Stimulated activated naive CD8-positive, alpha-beta T cell treated with anti-CD3 and anti-CD28 coated beads, Interleukin-15, Interleukin-2, amounts not matched to agents 100 ng/mL and 50 ng/mL, for 24 hours (primary cell): ENCODE measurements around the gene CEP85.

Experiments used
- H3K27ac Mint-ChIP-seq: one replicate; pipeline ENCODE4 v1.8.0; 2021; ENCODE audit warnings: mild to moderate bottlenecking, mixed read lengths
- H3K27me3 Mint-ChIP-seq: one replicate; pipeline ENCODE4 v1.8.0; 2021; ENCODE audit warnings: mixed read lengths
- H3K36me3 Mint-ChIP-seq: one replicate; pipeline ENCODE4 v1.8.0; 2021; ENCODE audit warnings: low read depth, mixed read lengths
- H3K4me1 Mint-ChIP-seq: one replicate; pipeline ENCODE4 v1.8.0; 2021; ENCODE audit warnings: low read depth, mixed read lengths
- H3K4me3 Mint-ChIP-seq: one replicate; pipeline ENCODE4 v1.8.0; 2021; ENCODE audit warnings: mild to moderate bottlenecking, mixed read lengths
- H3K9me3 Mint-ChIP-seq: one replicate; pipeline ENCODE4 v1.8.0; 2021; ENCODE audit warnings: mixed read lengths

The CEP85 gene

GRCh38 chr1:26233903-26234643 lies at the start of gene CEP85:
CEP85 (plus strand) TSS chr1:26234200; CDS start chr1:26239784, 5,584 bp downstream.
- Mint-ChIP-seq H3K4me1 (peaks cover 35% of the 10 kb centered on the region), H3K27ac (peak within 1 kb of the TSS; percentile 88), H3K4me3 (peak within 1 kb of the TSS; percentile 95), H3K27me3 (no peaks in the 10 kb centered on the region), H3K36me3 (peaks cover 22% of the 10 kb centered on the region), H3K9me3 (no peaks in the 10 kb centered on the region)

- Mint-ChIP-seq H3K4me1 (peaks cover 6% of the 10 kb centered on the region), H3K9me3 (no peaks in the 10 kb centered on the region), H3K4me3 (no peak overlapping the region), H3K27me3 (no peaks in the 10 kb centered on the region), H3K36me3 (no peaks in the 10 kb centered on the region), H3K27ac (no peak overlapping the region)
Observed at GRCh38 chr1:26184883-26185282, 49.1 kb upstream of the CEP85 start.

- H3K4me3 Mint-ChIP-seq = no peak overlapping the region
- H3K27me3 Mint-ChIP-seq = no peaks in the 10 kb centered on the region
- peaks cover 8% of the 10 kb centered on the region for H3K4me1 Mint-ChIP-seq
Observed at GRCh38 chr1:26187882-26188281, 46.1 kb upstream of the CEP85 start.

GRCh38 chr1:26188477-26188876 lies 45.5 kb upstream of the CEP85 start:
- Mint-ChIP-seq H3K36me3 (no peaks in the 10 kb centered on the region), H3K4me1 (peaks cover 8% of the 10 kb centered on the region), H3K27ac (no peak overlapping the region), H3K4me3 (no peak overlapping the region), H3K9me3 (no peaks in the 10 kb centered on the region), H3K27me3 (no peaks in the 10 kb centered on the region)

More at GRCh38 chr1:26187882-26188281, 46.1 kb upstream of the CEP85 start:
- H3K27ac Mint-ChIP-seq = no peak overlapping the region
- no peaks in the 10 kb centered on the region for H3K9me3 Mint-ChIP-seq
- no peaks in the 10 kb centered on the region for H3K36me3 Mint-ChIP-seq

GRCh38 chr1:26189331-26189730 lies 44.7 kb upstream of the CEP85 start:
- Mint-ChIP-seq H3K27ac (no peak overlapping the region), H3K27me3 (no peaks in the 10 kb centered on the region), H3K9me3 (no peaks in the 10 kb centered on the region), H3K36me3 (no peaks in the 10 kb centered on the region), H3K4me1 (peaks cover 8% of the 10 kb centered on the region), H3K4me3 (no peak overlapping the region)

- peaks cover 8% of the 10 kb centered on the region for H3K4me1 Mint-ChIP-seq
- no peak overlapping the region for H3K4me3 Mint-ChIP-seq
- H3K9me3 Mint-ChIP-seq = no peaks in the 10 kb centered on the region
- no peaks in the 10 kb centered on the region for H3K36me3 Mint-ChIP-seq
- H3K27me3 Mint-ChIP-seq = no peaks in the 10 kb centered on the region
- H3K27ac Mint-ChIP-seq = no peak overlapping the region
Observed at GRCh38 chr1:26189751-26190275, 44.2 kb upstream of the CEP85 start.

- H3K27ac Mint-ChIP-seq = no peak within 1 kb of the TSS
- peaks cover 8% of the 10 kb centered on the region for H3K4me1 Mint-ChIP-seq
- H3K27me3 Mint-ChIP-seq = no peaks in the 10 kb centered on the region
- H3K36me3 Mint-ChIP-seq = no peaks in the 10 kb centered on the region
- H3K9me3 Mint-ChIP-seq = no peaks in the 10 kb centered on the region
- no peak within 1 kb of the TSS for H3K4me3 Mint-ChIP-seq
Observed at GRCh38 chr1:26190373-26190987, 43.5 kb upstream of the CEP85 start, which contains the start of gene CATSPER4. CATSPER4 (plus strand) TSS chr1:26190602; CDS start chr1:26190628, 26 bp downstream.

GRCh38 chr1:26191739-26192138 lies 42.3 kb upstream of the CEP85 start:
- no peaks in the 10 kb centered on the region for H3K9me3 Mint-ChIP-seq
- peaks cover 8% of the 10 kb centered on the region for H3K4me1 Mint-ChIP-seq
- H3K27me3 Mint-ChIP-seq = no peaks in the 10 kb centered on the region
- H3K27ac Mint-ChIP-seq = peak overlapping the region; percentile 73
- no peaks in the 10 kb centered on the region for H3K36me3 Mint-ChIP-seq
- no peak overlapping the region for H3K4me3 Mint-ChIP-seq

- H3K27ac Mint-ChIP-seq = no peak overlapping the region
- H3K36me3 Mint-ChIP-seq = no peaks in the 10 kb centered on the region
- no peaks in the 10 kb centered on the region for H3K9me3 Mint-ChIP-seq
- peaks cover 13% of the 10 kb centered on the region for H3K4me1 Mint-ChIP-seq
- no peaks in the 10 kb centered on the region for H3K27me3 Mint-ChIP-seq
- no peak overlapping the region for H3K4me3 Mint-ChIP-seq
Observed at GRCh38 chr1:26195805-26196204, 38.2 kb upstream of the CEP85 start.

- H3K9me3 Mint-ChIP-seq = no peaks in the 10 kb centered on the region
- H3K27me3 Mint-ChIP-seq = no peaks in the 10 kb centered on the region
- H3K4me3 Mint-ChIP-seq = no peak overlapping the region
- no peaks in the 10 kb centered on the region for H3K36me3 Mint-ChIP-seq
- H3K27ac Mint-ChIP-seq = no peak overlapping the region
- peaks cover 20% of the 10 kb centered on the region for H3K4me1 Mint-ChIP-seq
Observed at GRCh38 chr1:26197301-26197700, 36.7 kb upstream of the CEP85 start.

- peaks cover 24% of the 10 kb centered on the region for H3K4me1 Mint-ChIP-seq
- H3K27me3 Mint-ChIP-seq = no peaks in the 10 kb centered on the region
- no peaks in the 10 kb centered on the region for H3K9me3 Mint-ChIP-seq
Observed at GRCh38 chr1:26197813-26198212, 36.2 kb upstream of the CEP85 start.

GRCh38 chr1:26200413-26200812 lies 33.6 kb upstream of the CEP85 start:
- Mint-ChIP-seq H3K4me1 (peaks cover 24% of the 10 kb centered on the region), H3K4me3 (no peak overlapping the region), H3K27me3 (no peaks in the 10 kb centered on the region), H3K27ac (no peak overlapping the region), H3K36me3 (no peaks in the 10 kb centered on the region), H3K9me3 (no peaks in the 10 kb centered on the region)

More at GRCh38 chr1:26197813-26198212, 36.2 kb upstream of the CEP85 start:
- H3K4me3 Mint-ChIP-seq = no peak overlapping the region
- H3K36me3 Mint-ChIP-seq = no peaks in the 10 kb centered on the region
- H3K27ac Mint-ChIP-seq = no peak overlapping the region

- H3K4me3 Mint-ChIP-seq = no peak overlapping the region
- no peaks in the 10 kb centered on the region for H3K27me3 Mint-ChIP-seq
- no peaks in the 10 kb centered on the region for H3K36me3 Mint-ChIP-seq
- no peak overlapping the region for H3K27ac Mint-ChIP-seq
- peaks cover 24% of the 10 kb centered on the region for H3K4me1 Mint-ChIP-seq
- no peaks in the 10 kb centered on the region for H3K9me3 Mint-ChIP-seq
Observed at GRCh38 chr1:26203642-26204318, 30.2 kb upstream of the CEP85 start.

GRCh38 chr1:26210147-26210870 lies 23.7 kb upstream of the CEP85 start:
- Mint-ChIP-seq H3K9me3 (no peaks in the 10 kb centered on the region), H3K4me3 (no peak overlapping the region), H3K36me3 (no peaks in the 10 kb centered on the region), H3K27ac (no peak overlapping the region), H3K27me3 (no peaks in the 10 kb centered on the region), H3K4me1 (no peaks in the 10 kb centered on the region)
